Uterus (tissue), 2 donors: ENCODE measurements around the gene RCAN2.

Experiments used
- CTCF ChIP-seq, 4 experiments: fragments of 200-600 bp in 2 of 4; fragments of 450-650 bp in 2 of 4; sonication (generic) in 2 of 4; IDR thresholded peaks; one replicate each; pipeline ENCODE4 v1.5.1; 2016 to 2019; ENCODE audit warnings: antibody characterized with exemption in 4 of 4, mild to moderate bottlenecking in 2 of 4, moderate library complexity in 1 of 4
- POLR2A ChIP-seq, 2 donors: fragments of 450-650 bp; IDR thresholded peaks; one replicate each; pipeline ENCODE4 v1.6.1; 2016; ENCODE audit warnings: antibody characterized with exemption in 2 of 2, mild to moderate bottlenecking in 1 of 2, moderate library complexity in 1 of 2

GRCh38 chr6:46491201-46491627 lies at the start of gene RCAN2:
- TF ChIP-seq CTCF (IDR thresholded peaks at IDR 0.05) (no peak), POLR2A (IDR thresholded peaks at IDR 0.05) (peak; percentile 30 to 55)
